ENCODE results near the gene MPP1.

Gene MPP1

DNA sequence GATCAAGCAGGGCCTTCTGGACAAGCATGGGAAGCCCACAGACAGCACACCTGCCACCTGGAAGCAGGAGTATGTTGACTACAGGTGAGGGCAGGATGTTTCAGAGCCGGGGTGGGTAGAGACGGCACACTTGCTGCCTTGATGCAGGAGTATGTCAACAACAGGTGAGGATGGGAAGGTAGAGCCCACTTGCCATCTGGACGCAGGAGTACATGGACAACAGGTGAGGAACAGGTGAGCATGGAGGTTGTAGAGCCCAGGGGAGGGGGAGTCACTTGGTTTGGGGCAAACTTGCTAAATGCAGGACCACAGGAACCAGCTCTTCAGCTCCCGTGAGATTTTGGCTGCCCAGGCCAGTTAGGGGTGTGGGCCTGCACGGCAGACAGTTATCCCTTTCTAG is 30.7 kb downstream of the MPP1 start:
- H3K9ac ChIP-seq (ENCODE audit: low read length in 2 of 2) = no peak overlapping the region
- no peaks in the 10 kb centered on the region for H3K9me3 ChIP-seq (ENCODE audit: control insufficient read depth in 2 of 2, low read length in 2 of 2)
- no peak overlapping the region for H3K4me3 ChIP-seq (ENCODE audit: low read length in 2 of 2)
- no peak overlapping the region for H3K27ac ChIP-seq (ENCODE audit: low read length)
- H3K36me3 ChIP-seq (ENCODE audit: control insufficient read depth in 2 of 2, insufficient read depth in 2 of 2, low read length in 2 of 2) = peaks cover 24 to 36% of the 10 kb centered on the region in 2 donors
- no peaks in the 10 kb centered on the region for H3K27me3 ChIP-seq (ENCODE audit: control insufficient read depth in 1 of 2, insufficient read depth in 2 of 2, low read length in 2 of 2)
- H3K4me1 ChIP-seq (ENCODE audit: control insufficient read depth, insufficient read depth, low read length) = no peaks in the 10 kb centered on the region

DNA sequence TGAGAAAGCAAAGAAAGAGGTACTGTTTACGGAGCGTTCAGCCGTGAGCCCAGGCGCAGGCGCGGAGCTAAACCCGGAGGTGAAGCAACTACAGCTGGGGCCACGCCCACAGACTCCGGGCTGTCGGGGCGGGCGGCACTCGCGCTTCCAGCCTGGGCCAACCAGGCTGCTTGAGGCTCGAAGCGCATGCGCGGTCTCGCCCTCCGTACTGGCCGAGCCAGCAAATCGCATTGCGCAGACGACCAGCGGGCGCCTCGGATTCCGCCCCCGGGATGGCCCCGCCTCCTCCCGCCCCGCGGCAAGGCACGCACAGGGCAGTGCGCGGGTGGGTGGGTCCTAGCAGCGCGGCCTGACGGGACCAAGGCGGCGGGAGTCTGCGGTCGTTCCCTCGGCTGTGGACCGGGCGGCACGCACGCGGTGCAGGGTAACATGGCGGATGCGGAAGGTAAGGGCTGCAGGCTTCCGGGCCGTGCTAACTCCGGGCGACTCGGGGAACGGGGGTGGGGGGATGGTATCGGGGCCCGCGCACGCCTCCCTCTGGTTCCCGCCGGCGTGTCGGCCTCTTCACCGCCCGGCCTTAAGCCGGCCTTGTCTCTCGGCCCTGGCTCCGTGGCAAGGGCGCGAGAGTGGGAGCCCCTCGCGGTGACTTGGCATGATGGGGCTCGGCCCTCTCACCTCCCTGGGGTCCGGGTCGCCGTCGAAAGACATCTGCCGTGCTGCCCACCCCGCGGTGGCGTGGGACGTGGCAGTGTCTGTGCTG is 42.6 kb downstream of the MPP1 start, which contains the start of gene DKC1:
Gene DKC1, plus strand, starts transcription at position 328 of the 760 bp plus-strand sequence. Its CDS starts 102 bp downstream, at position 430.
- peaks cover 0 to 2% of the 10 kb centered on the region in 2 donors for H3K9me3 ChIP-seq (ENCODE audit: control insufficient read depth in 2 of 2, low read length in 2 of 2)
- peaks cover 7 to 10% of the 10 kb centered on the region in 2 donors for H3K36me3 ChIP-seq (ENCODE audit: control insufficient read depth in 2 of 2, insufficient read depth in 2 of 2, low read length in 2 of 2)
- H3K4me1 ChIP-seq (ENCODE audit: control insufficient read depth, insufficient read depth, low read length) = peaks cover 11% of the 10 kb centered on the region
- H3K9ac ChIP-seq (ENCODE audit: low read length in 2 of 2) = peak within 1 kb of the TSS; percentile 60 to 64
- H3K27me3 ChIP-seq (ENCODE audit: control insufficient read depth in 1 of 2, insufficient read depth in 2 of 2, low read length in 2 of 2) = no peaks in the 10 kb centered on the region
- H3K27ac ChIP-seq (ENCODE audit: low read length) = no peak within 1 kb of the TSS
- H3K4me3 ChIP-seq (ENCODE audit: low read length in 2 of 2) = peak within 1 kb of the TSS; percentile 79 to 90

DNA sequence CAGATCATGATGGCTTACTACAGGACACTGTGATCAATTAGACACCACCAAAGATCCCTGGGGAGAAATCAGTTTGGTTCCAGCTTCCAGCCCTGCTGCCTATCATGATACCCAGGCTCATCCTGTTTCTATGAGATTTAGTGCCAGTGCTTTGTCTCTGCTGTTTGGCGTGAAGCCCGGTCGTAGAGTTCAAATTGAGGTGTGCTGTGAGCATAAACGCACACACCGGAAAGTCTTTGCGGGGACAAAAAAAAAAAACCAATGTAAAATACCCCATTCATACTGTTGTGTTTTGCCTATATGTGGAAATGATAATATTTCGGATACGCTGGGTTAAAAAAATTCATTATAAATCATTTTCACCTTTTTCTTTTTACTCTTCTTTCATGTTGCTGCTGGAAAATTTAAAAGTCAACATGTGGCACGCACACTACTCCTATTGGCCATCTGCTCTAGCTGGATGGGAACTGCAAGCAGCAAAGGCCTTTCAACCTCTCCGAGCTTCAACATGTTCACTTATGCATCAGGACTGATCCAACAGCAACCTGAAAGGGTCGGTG is 43.2 kb downstream of the MPP1 start:
- Histone ChIP-seq H3K27ac (ENCODE audit: low read length) (no peak overlapping the region), H3K4me3 (ENCODE audit: low read length in 2 of 2) (peak overlapping the region; percentile 29 to 79), H3K4me1 (ENCODE audit: control insufficient read depth, insufficient read depth, low read length) (peaks cover 11% of the 10 kb centered on the region), H3K9ac (ENCODE audit: low read length in 2 of 2) (peak overlapping the region; percentile 36 to 58), H3K9me3 (ENCODE audit: control insufficient read depth in 2 of 2, low read length in 2 of 2) (peaks cover 0 to 2% of the 10 kb centered on the region in 2 donors), H3K27me3 (ENCODE audit: control insufficient read depth in 1 of 2, insufficient read depth in 2 of 2, low read length in 2 of 2) (no peaks in the 10 kb centered on the region), H3K36me3 (ENCODE audit: control insufficient read depth in 2 of 2, insufficient read depth in 2 of 2, low read length in 2 of 2) (peaks cover 5 to 8% of the 10 kb centered on the region in 2 donors)

DNA sequence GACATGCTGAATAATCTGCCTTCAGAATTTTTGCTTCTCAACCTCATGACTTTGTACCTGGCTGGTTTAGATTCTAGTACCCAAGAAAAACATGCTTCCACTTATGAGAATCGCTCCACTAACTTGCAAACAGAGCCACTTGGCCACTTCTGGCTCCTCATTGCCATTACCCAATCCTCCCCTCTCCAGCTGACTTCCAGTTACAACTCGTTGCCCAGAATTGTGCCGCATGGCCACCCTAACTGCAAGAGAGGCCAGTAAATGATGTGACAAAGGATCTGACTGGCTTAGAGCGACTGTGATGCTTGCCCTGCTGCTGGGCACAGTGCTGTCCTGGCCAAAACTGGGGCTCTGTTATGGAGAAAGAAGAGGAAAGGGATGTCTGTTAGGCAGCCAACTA is 46.6 kb downstream of the MPP1 start:
- Histone ChIP-seq H3K9me3 (ENCODE audit: control insufficient read depth in 2 of 2, low read length in 2 of 2) (peaks cover 0 to 2% of the 10 kb centered on the region in 2 donors), H3K4me3 (ENCODE audit: low read length in 2 of 2) (no peak overlapping the region), H3K9ac (ENCODE audit: low read length in 2 of 2) (no peak overlapping the region), H3K27me3 (ENCODE audit: control insufficient read depth in 1 of 2, insufficient read depth in 2 of 2, low read length in 2 of 2) (no peaks in the 10 kb centered on the region), H3K27ac (ENCODE audit: low read length) (no peak overlapping the region), H3K4me1 (ENCODE audit: control insufficient read depth, insufficient read depth, low read length) (peaks cover 10% of the 10 kb centered on the region), H3K36me3 (ENCODE audit: control insufficient read depth in 2 of 2, insufficient read depth in 2 of 2, low read length in 2 of 2) (no peaks in the 10 kb centered on the region)

DNA sequence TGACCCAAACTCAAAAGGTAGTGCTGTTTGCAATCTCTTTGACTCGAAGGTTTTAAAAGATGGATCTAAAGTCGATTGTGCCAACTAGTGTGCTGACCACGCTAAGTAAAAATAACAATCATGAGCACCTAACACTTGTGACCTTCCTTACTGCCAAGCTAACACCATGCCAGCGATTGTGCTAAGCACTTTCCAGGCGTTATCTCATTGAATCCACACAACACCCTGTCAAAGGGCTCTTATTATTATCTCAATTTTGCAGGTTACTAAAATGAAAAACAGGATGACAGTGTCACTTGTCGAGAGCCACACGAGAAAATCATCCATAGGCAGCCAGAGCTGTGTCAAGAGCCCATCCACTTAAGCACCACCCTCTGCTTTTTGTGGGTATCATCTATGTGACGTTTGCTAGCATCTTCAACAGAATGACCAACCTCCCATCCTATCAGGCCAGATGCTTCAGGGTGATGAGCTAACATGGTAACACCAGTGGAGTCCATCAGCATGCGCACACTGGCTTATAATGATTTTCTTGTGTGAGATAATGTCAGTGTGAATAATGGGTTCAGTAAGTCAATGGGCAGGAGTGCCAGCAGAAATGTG is 53.5 kb downstream of the MPP1 start:
- Histone ChIP-seq H3K4me3 (ENCODE audit: low read length in 2 of 2) (no peak overlapping the region), H3K27ac (ENCODE audit: low read length) (no peak overlapping the region)

DNA sequence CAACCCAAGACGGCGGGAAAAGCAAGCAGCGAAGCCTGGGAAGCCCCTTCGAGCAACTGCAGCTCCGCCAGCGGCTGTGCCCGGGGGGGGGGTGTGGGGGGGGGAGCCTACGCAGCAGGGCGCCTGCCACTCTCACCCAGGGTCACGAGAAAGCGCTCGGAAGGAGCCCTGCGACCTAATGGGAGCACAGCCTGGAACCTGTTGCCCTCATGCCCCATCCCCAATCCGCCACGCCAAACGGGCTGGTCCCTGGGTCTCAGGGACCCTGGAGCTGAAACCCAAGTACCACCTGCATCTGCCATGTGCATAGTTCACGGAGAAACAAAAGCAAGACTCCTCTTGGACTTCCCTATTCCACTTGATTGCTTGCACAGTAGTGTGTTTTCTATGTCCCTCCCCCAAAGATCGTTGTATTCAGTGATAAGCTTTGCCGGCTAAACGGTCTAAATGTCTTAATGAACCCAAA is 54.0 kb downstream of the MPP1 start:
- Histone ChIP-seq H3K27ac (ENCODE audit: low read length) (no peak overlapping the region), H3K9me3 (ENCODE audit: control insufficient read depth in 2 of 2, low read length in 2 of 2) (peaks cover 0 to 2% of the 10 kb centered on the region in 2 donors), H3K4me3 (ENCODE audit: low read length in 2 of 2) (peak overlapping the region in 1 of 2 donors; percentile 74), H3K9ac (ENCODE audit: low read length in 2 of 2) (no peak overlapping the region), H3K36me3 (ENCODE audit: control insufficient read depth in 2 of 2, insufficient read depth in 2 of 2, low read length in 2 of 2) (no peaks in the 10 kb centered on the region), H3K27me3 (ENCODE audit: control insufficient read depth in 1 of 2, insufficient read depth in 2 of 2, low read length in 2 of 2) (peaks cover 0 to 2% of the 10 kb centered on the region in 2 donors), H3K4me1 (ENCODE audit: control insufficient read depth, insufficient read depth, low read length) (peaks cover 9% of the 10 kb centered on the region)

More for the DNA sequence above, 53.5 kb downstream of the MPP1 start:
- Histone ChIP-seq H3K9me3 (ENCODE audit: control insufficient read depth in 2 of 2, low read length in 2 of 2) (peaks cover 0 to 2% of the 10 kb centered on the region in 2 donors), H3K9ac (ENCODE audit: low read length in 2 of 2) (no peak overlapping the region), H3K4me1 (ENCODE audit: control insufficient read depth, insufficient read depth, low read length) (peaks cover 9% of the 10 kb centered on the region), H3K27me3 (ENCODE audit: control insufficient read depth in 1 of 2, insufficient read depth in 2 of 2, low read length in 2 of 2) (peaks cover 0 to 2% of the 10 kb centered on the region in 2 donors), H3K36me3 (ENCODE audit: control insufficient read depth in 2 of 2, insufficient read depth in 2 of 2, low read length in 2 of 2) (no peaks in the 10 kb centered on the region)

DNA sequence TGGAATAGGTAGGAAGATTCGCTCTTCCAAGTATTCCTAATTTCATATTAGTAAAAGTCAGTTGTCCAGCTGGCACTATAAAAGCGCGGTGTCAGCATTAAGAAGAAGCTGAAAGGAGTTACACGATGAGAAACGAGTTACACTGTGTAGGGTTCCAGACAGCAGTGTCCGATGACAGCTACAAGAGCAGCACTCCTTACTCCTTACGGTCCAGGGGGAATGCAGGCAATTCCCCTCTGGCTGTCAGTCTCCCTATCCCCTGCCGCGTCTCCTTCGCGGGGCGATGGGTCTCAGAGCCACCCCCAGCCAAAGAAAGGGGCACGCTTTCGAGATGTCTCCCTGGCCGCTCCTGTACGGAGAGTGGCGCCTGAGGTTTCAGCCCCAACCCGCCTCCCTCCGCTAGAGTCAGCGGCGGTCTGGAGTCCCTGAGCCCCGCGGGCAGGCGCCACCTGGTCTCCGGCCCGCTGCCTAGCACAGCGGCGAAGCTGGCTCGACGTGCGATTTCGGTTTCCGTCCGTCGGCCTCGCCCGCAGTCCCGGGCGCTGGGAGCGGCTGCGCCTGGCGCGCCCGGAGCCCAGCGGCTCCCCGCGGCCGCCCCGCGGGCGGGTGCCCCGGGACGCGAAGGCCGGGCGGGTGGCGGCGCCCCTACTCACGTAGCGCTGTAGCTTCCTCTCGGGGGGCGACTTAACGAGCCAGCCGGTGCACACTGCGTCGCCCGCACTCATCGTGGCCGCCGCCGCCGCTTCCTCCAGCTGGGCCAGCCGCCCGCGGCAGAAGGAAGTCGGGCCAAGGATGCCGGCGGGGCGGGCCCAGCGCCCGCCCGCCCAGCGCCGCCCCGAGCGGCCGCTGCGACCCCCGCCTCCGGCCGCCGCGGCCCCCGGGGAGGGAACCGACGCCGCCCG is 54.7 kb downstream of the MPP1 start, which contains the start of gene GAB3:
Gene GAB3, minus strand, starts transcription at position 777 of the 902 bp plus-strand sequence. Its CDS starts 52 bp downstream, at position 725.
- Histone ChIP-seq H3K4me3 (ENCODE audit: low read length in 2 of 2) (peak within 1 kb of the TSS; percentile 74 to 80), H3K9me3 (ENCODE audit: control insufficient read depth in 2 of 2, low read length in 2 of 2) (peaks cover 0 to 2% of the 10 kb centered on the region in 2 donors), H3K27ac (ENCODE audit: low read length) (no peak within 1 kb of the TSS), H3K27me3 (ENCODE audit: control insufficient read depth in 1 of 2, insufficient read depth in 2 of 2, low read length in 2 of 2) (peaks cover 0 to 2% of the 10 kb centered on the region in 2 donors), H3K9ac (ENCODE audit: low read length in 2 of 2) (peak within 1 kb of the TSS; percentile 0 to 64), H3K36me3 (ENCODE audit: control insufficient read depth in 2 of 2, insufficient read depth in 2 of 2, low read length in 2 of 2) (no peaks in the 10 kb centered on the region), H3K4me1 (ENCODE audit: control insufficient read depth, insufficient read depth, low read length) (peaks cover 9% of the 10 kb centered on the region)

DNA sequence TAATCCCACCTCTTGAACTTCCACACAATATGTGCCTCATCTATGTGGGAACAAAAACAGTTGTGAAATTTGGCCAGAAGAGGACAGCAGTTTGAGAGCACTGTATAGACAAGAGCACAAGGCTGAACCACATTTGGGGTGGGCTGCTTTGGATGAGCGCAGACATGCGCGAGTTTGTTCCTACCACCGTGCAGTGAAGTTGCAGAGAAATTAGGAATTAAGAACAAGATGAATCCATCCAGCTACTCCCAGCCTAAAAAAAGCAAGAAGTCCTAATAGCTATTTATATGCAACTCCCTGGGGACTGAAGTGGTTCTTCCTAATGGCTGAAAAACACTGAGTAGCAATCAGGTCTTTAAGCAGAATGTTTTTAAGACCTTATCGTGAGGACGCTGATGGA is 55.4 kb downstream of the MPP1 start:
- Histone ChIP-seq H3K27ac (ENCODE audit: low read length) (no peak overlapping the region), H3K36me3 (ENCODE audit: control insufficient read depth in 2 of 2, insufficient read depth in 2 of 2, low read length in 2 of 2) (no peaks in the 10 kb centered on the region), H3K4me1 (ENCODE audit: control insufficient read depth, insufficient read depth, low read length) (peaks cover 9% of the 10 kb centered on the region), H3K9ac (ENCODE audit: low read length in 2 of 2) (peak overlapping the region in 1 of 2 donors; percentile 64), H3K4me3 (ENCODE audit: low read length in 2 of 2) (peak overlapping the region; percentile 74 to 80), H3K27me3 (ENCODE audit: control insufficient read depth in 1 of 2, insufficient read depth in 2 of 2, low read length in 2 of 2) (peaks cover 0 to 2% of the 10 kb centered on the region in 2 donors), H3K9me3 (ENCODE audit: control insufficient read depth in 2 of 2, low read length in 2 of 2) (peaks cover 0 to 2% of the 10 kb centered on the region in 2 donors)

DNA sequence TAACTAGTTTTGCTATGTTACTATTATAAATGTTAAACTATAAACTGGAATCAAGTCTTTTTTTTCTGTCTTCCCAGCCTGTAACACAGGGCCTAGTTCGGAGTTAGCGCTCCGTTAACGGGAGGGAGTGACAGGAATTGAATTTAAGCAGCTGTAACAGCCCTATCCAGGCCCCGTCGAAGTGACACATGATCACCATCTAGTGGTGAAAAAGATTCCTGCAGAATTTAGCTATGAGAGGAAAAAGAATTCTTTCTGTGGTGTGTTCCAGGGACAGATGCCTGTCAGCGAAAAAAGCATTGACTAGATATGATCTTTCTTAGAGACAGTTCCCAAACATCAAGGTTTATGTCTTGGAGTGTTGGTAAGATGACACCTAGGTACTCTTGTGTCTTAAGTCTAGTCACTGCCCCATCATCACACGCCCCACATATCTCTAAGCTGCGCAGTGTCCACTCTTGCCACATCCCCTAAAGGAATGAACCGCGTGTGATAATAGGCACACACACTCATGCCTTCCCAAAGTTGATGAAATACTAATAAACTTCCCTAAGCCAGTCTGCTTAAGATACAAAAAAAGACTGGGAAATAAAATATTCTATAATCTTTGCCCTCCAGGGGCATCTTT is 56.5 kb downstream of the MPP1 start:
- Histone ChIP-seq H3K36me3 (ENCODE audit: control insufficient read depth in 2 of 2, insufficient read depth in 2 of 2, low read length in 2 of 2) (no peaks in the 10 kb centered on the region), H3K9ac (ENCODE audit: low read length in 2 of 2) (no peak overlapping the region), H3K9me3 (ENCODE audit: control insufficient read depth in 2 of 2, low read length in 2 of 2) (peaks cover 0 to 2% of the 10 kb centered on the region in 2 donors), H3K4me1 (ENCODE audit: control insufficient read depth, insufficient read depth, low read length) (peaks cover 9% of the 10 kb centered on the region), H3K27ac (ENCODE audit: low read length) (no peak overlapping the region), H3K4me3 (ENCODE audit: low read length in 2 of 2) (peak overlapping the region in 1 of 2 donors; percentile 29), H3K27me3 (ENCODE audit: control insufficient read depth in 1 of 2, insufficient read depth in 2 of 2, low read length in 2 of 2) (peaks cover 0 to 2% of the 10 kb centered on the region in 2 donors)

Measured in stomach smooth muscle (tissue), 2 donors.